Common myeloid progenitor, CD34-positive (primary cell): ENCODE data around the gene UNC5CL.

ENCODE experiments used
- CTCF ChIA-PET: fragments of 350-600 bp; sonication (Branson Sonifier 250); formaldehyde crosslinking; loops from one replicate; lab custom pipeline; 2021; ENCODE audit warnings: antibody characterized with exemption; lab: Charles Lee
- POLR2A ChIA-PET: fragments of 350-600 bp; sonication (Branson Sonifier 250); formaldehyde crosslinking; loops from one replicate; lab custom pipeline; 2021; ENCODE audit warnings: antibody characterized with exemption; lab: Charles Lee
- DNase-seq, 3 donors: peaks; one replicate each; pipeline versions ENCODE4 v3.0.0 to v3.0.0-alpha.2; 2013
- H3K27ac ChIP-seq, 2 experiments: 1 replicate in 1 of 2; 2 replicates in 1 of 2; pipeline ENCODE4 v1.7.0; 2013; ENCODE audit warnings: inconsistent platforms in 2 of 2, low read length in 2 of 2, mild to moderate bottlenecking in 2 of 2, low read depth in 1 of 2, moderate library complexity in 1 of 2; ENCODE audit not compliant: severe bottlenecking in 2 of 2, insufficient read depth in 1 of 2, poor library complexity in 1 of 2
- H3K27me3 ChIP-seq, 5 experiments: replicated peaks in 2 of 5; 1 replicate in 3 of 5; 2 replicates in 2 of 5; pipeline versions ENCODE4 v1.6.1 to v1.7.0; 2013; ENCODE audit warnings: low read length in 4 of 5, mild to moderate bottlenecking in 2 of 5, moderate library complexity in 2 of 5, inconsistent platforms in 1 of 5; ENCODE audit not compliant: insufficient read depth in 5 of 5, control insufficient read depth in 4 of 5
- H3K36me3 ChIP-seq, 4 experiments: 1 replicate in 2 of 4; 2 replicates in 2 of 4; pipeline versions ENCODE4 v1.6.1 to v1.7.0; 2013; ENCODE audit warnings: low read length in 3 of 4, control low read depth in 1 of 4, mild to moderate bottlenecking in 1 of 4; ENCODE audit not compliant: control insufficient read depth in 4 of 4, insufficient read depth in 4 of 4
- H3K4me1 ChIP-seq, 4 experiments: 1 replicate in 3 of 4; 2 replicates in 1 of 4; pipeline versions ENCODE4 v1.6.1 to v1.7.1; 2013; ENCODE audit warnings: low read length in 3 of 4, mild to moderate bottlenecking in 3 of 4, control low read depth in 1 of 4, inconsistent platforms in 1 of 4, moderate library complexity in 1 of 4; ENCODE audit not compliant: control insufficient read depth in 4 of 4, insufficient read depth in 4 of 4; ENCODE audit errors: control extremely low read depth in 1 of 4
- H3K4me3 ChIP-seq, 7 experiments: 1 replicate in 4 of 7; 2 replicates in 3 of 7; pipeline versions ENCODE4 v1.5.1 to v1.7.0; 2013; ENCODE audit warnings: mild to moderate bottlenecking in 7 of 7, low read length in 6 of 7, moderate library complexity in 6 of 7, inconsistent platforms in 2 of 7, low read depth in 2 of 7, control low read depth in 1 of 7; ENCODE audit not compliant: insufficient read depth in 4 of 7, control insufficient read depth in 1 of 7; ENCODE audit errors: extremely low read depth in 1 of 7
- H3K9me3 ChIP-seq, 5 experiments: 1 replicate in 4 of 5; 2 replicates in 1 of 5; pipeline versions ENCODE4 v1.6.1 to v1.7.1; 2013; ENCODE audit warnings: low read length in 4 of 5, mild to moderate bottlenecking in 2 of 5, inconsistent platforms in 1 of 5, low read depth in 1 of 5, moderate library complexity in 1 of 5; ENCODE audit not compliant: control insufficient read depth in 4 of 5, insufficient read depth in 2 of 5; ENCODE audit errors: control extremely low read depth in 1 of 5
- WGBS: methylation state at CpG from one replicate; pipeline ENCODE4 v1.1.5; 2013; ENCODE audit not compliant: insufficient coverage; 5-methylcytosine and 5-hydroxymethylcytosine counted together

UNC5CL gene

DNA sequence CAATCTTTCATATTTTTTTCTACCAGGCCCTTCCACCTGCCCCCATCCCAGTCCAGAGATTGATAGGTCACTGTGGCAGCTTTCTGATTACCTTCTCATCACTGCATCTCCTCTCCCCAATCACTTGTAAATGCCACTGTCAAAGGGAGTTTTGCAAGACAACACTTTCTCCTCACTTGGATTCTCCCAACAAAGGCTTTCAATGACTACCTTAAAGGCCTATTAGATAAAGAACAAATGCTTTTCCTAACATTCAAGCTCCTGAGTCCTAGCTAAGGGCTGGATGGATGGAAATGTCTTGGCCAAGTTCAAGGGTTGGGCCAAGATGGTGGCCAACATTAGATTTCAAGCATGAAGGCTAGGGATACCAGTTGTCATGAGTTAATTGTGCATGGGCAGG, 55.3 kb downstream of the UNC5CL start:
- DNase-seq, result no peak
- no peaks in the 10 kb centered on the region for H3K36me3 ChIP-seq
- no peaks in the 10 kb centered on the region for H3K4me1 ChIP-seq
- H3K27me3 ChIP-seq, result peaks cover 0 to 4% (median 0%) of the 10 kb centered on the region in 5 experiments
- ChIA-PET POLR2A (no interaction called here), CTCF (interaction anchor here (1.2 kb wide), 1 partner anchor 44 kb away, joined by 3 read pairs; no protein-coding TSS in a partner anchor)
- H3K27ac ChIP-seq, result no peak overlapping the region
- no peak overlapping the region for H3K4me3 ChIP-seq
- no peaks in the 10 kb centered on the region for H3K9me3 ChIP-seq

- Histone ChIP-seq H3K4me1 (no peaks in the 10 kb centered on the region), H3K4me3 (no peak overlapping the region), H3K9me3 (no peaks in the 10 kb centered on the region), H3K27ac (no peak overlapping the region), H3K36me3 (no peaks in the 10 kb centered on the region), H3K27me3 (peaks cover 0 to 7% (median 3%) of the 10 kb centered on the region in 5 experiments)
- ChIA-PET POLR2A (no interaction called here), CTCF (no interaction called here)
- WGBS, result no CpG with 5 or more reads among the region's 1 CpG
- DNase-seq, result no peak
Measured at GRCh38 chr6:40982917-40983316, 56.1 kb downstream of the UNC5CL start.

- no peak overlapping the region for H3K27ac ChIP-seq
- DNase-seq, result no peak
- ChIA-PET POLR2A (no interaction called here), CTCF (interaction anchor here (1.0 kb wide), 1 partner anchor 22 kb away, joined by 3 read pairs; no protein-coding TSS in a partner anchor)
- no peak overlapping the region for H3K4me3 ChIP-seq
- 100% methylated on average over 2 of the region's 2 CpGs for WGBS
- no peaks in the 10 kb centered on the region for H3K4me1 ChIP-seq
- no peaks in the 10 kb centered on the region for H3K36me3 ChIP-seq
- H3K9me3 ChIP-seq, result peaks cover 0 to 1% (median 0%) of the 10 kb centered on the region in 5 experiments
- peaks cover 0 to 7% (median 2%) of the 10 kb centered on the region in 5 experiments for H3K27me3 ChIP-seq
Measured at GRCh38 chr6:40978687-40979289, 60.2 kb downstream of the UNC5CL start.

DNA sequence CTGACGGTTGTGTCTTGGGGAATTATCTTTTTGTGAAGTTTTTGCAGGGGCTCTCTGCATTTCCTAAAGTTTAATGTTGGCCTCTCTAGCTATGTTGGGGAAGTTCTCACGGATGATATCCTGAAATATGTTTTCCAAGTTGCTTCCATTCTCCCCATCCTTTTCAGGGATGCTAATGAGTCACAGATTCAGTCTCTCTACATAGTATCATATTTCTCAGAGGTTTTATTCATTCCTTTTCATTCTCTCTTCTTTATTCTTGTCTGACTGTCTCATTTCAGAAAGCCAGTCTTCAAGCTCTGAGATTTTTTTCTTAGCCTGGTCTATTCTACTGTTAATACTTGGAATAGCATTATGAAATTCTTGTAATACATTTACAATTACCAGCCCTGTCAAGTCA, 61.3 kb downstream of the UNC5CL start:
- ChIA-PET CTCF (no interaction called here), POLR2A (no interaction called here)
- DNase-seq, result no peak
- Histone ChIP-seq H3K4me3 (no peak overlapping the region), H3K27ac (no peak overlapping the region), H3K27me3 (peaks cover 0 to 7% (median 2%) of the 10 kb centered on the region in 5 experiments), H3K4me1 (no peaks in the 10 kb centered on the region), H3K36me3 (no peaks in the 10 kb centered on the region), H3K9me3 (peaks cover 0 to 3% (median 0%) of the 10 kb centered on the region in 5 experiments)
- 91% methylated on average over 1 of the region's 2 CpGs for WGBS

DNA sequence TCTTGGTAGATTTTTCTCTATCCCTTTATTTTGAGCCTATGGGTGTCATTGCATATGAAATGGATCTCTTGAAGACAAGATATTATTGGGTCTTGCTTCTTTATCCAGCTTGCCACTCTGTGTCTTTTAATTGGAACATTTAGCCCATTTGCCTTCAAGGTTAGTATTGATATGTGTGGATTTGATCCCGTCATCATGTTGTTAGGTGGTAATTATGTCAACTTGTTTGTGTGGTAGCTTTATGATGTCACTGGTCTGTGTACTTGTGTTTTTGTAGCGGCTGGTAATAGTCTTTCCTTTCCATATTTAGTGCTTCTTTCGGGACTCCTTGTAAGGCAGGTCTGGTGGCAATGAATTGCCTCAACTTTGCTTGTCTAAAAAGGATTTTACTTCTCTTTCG, 61.9 kb downstream of the UNC5CL start:
- Histone ChIP-seq H3K27ac (no peak overlapping the region), H3K4me3 (no peak overlapping the region), H3K36me3 (no peaks in the 10 kb centered on the region), H3K4me1 (no peaks in the 10 kb centered on the region), H3K27me3 (peaks cover 0 to 7% (median 2%) of the 10 kb centered on the region in 5 experiments), H3K9me3 (peaks cover 0 to 3% (median 0%) of the 10 kb centered on the region in 5 experiments)
- 100% methylated on average over 3 of the region's 4 CpGs for WGBS
- no peak for DNase-seq
- ChIA-PET CTCF (no interaction called here), POLR2A (no interaction called here)
